Left lobe of liver (tissue), 2 donors: ENCODE results near the gene KIF3C. TPM values are rescaled to one million over a fixed set of nuclear protein-coding genes. Genes with fewer than 3 reads are reported as not detected.
"Not testable (repeated sequence)": the region's sequence is repeated elsewhere in the genome, so short reads cannot be mapped to it uniquely, and the experiment has no call there.

ENCODE experiments used
- ATAC-seq: fragments of 200-7000 bp; cut with Tn5 transposase; one replicate; pipeline ENCODE4 v1.9.1; 2020; ENCODE audit warnings: mild to moderate bottlenecking, moderate library complexity
- DNase-seq: peaks from one replicate; pipeline ENCODE4 v3.0.0-alpha.2; 2020; ENCODE audit warnings: low spot score
- total RNA-seq: library from RNA; stranded (reverse); gene quantifications from one replicate; pipeline ENCODE4 v1.2.1, GENCODE V29; 2021
- donor health status: DM: no; HTN: no; CAD: no; lungs with moderate emphysema.
- donor health status: DM: no; HTN: yes; CAD: no.

The KIF3C gene
- 0.86 TPM for total RNA-seq

DNA sequence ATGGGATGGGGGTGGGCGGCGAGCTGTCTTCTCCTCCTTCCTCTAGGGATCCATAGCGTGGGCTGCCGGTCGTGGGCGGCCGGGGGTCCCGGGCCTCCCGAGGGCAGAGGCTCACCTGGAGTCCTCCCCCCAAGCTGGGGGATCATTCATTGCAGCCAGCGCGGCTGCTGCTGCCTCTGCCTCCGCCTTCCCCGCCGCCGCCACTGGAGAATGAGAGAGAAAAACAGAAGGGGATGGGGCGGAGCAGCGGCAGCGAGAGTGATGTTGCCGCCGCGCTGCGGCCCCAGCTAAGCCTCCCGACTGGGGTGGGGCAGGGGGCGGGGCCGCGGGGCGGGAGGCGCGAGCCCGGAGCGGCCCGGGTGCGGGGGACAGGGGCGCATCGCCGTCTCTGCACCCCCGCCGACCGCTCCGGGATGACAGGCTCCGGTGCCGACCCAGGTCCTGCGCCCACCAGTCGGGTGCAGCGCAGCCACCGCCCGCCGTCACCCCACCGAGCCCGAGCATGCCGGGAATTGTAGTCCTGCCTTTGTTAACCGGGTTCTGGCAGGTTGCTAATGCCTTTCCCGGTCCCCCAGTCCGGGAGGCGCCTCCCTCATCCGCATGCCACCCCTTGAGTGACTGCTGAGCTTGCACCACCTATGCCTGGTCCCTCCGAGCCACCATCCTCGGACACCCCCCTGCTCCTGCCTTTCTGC lies at the start of gene KIF3C:
Gene KIF3C, minus strand, starts transcription at position 225 of the 695 bp plus-strand sequence. CDS start 580 bp downstream, outside the sequence.
- peak; percentile 53 for DNase-seq
- peak; percentile 79 for ATAC-seq

DNA sequence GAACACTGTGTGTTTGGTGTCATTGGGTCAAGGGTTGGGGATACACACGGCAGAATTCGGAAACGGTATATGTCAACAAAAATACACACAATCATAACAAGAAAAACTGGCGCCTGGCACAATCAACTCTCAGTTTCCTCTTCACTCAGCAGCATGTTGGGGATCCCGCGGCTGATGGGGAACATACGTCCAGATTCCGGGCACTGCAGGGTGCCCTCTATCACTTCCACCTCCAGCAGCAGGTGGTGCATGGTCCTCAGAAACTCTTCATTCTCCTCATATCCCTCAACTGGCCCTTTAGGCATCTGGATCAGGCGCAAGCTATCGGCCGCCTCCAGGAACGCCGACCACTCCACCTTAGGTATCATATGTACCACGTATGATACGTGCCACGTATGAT lies 45.8 kb upstream of the KIF3C start:
- not testable (repeated sequence) for DNase-seq, ATAC-seq

DNA sequence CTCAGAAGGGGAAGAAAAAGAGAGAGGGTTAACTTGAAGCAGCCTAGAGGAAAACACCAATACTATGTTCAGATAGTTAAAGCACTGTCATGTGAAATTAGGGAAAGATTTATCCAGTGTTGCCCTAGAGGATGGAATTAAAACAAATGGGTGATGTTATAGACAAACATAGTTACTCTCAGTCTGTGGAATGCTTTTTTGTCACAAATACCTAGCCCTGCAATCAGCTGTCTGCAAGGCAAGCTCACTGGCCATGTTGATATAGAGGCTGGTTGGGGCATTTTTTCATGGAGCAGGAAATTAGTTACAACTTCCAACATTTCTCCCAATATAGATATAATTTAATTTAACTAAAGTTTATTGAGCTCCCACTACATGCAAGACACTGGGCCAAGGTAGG lies 43.2 kb upstream of the KIF3C start:
- ATAC-seq: no peak
- no peak for DNase-seq

DNA sequence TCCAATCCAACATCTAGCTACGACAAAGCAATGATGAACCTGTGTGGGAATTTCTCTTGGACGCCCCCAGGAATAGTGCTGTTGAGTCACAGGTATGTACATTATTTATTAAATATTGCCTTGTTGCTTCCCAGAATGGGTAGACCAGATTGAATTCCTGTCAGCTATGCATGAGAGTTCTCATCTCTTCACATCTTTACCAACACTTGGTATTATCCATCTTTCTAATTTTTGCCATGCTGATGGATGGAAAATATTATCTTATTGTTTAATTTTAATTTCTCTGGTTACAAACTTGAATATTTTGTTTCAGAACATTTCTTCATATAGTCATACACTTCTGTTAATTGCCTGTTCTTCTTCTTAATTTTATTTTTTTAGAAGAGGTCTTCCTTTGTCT lies 42.0 kb upstream of the KIF3C start:
- no peak for ATAC-seq
- DNase-seq: no peak

DNA sequence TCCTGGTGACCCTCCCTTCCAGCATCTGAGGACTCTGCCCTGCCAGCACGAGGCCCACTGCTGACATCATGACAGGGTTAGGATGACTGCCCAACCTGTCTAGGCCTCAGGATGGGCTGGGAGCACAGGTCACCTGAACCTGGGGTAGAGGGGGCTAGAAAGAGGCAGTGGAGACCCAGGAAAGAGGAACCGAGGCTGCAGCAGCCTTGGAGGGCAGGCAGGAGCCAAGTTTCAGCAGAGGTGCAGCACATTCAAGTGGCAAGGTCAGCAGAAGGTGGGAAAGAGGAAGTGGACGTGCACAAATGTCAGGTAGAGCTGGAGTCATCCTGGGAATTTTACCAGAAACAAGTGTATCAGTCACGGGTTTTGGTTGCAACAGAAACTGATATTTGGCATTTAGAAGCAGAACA lies 37.9 kb upstream of the KIF3C start:
- ATAC-seq (no peak), DNase-seq (no peak)

DNA sequence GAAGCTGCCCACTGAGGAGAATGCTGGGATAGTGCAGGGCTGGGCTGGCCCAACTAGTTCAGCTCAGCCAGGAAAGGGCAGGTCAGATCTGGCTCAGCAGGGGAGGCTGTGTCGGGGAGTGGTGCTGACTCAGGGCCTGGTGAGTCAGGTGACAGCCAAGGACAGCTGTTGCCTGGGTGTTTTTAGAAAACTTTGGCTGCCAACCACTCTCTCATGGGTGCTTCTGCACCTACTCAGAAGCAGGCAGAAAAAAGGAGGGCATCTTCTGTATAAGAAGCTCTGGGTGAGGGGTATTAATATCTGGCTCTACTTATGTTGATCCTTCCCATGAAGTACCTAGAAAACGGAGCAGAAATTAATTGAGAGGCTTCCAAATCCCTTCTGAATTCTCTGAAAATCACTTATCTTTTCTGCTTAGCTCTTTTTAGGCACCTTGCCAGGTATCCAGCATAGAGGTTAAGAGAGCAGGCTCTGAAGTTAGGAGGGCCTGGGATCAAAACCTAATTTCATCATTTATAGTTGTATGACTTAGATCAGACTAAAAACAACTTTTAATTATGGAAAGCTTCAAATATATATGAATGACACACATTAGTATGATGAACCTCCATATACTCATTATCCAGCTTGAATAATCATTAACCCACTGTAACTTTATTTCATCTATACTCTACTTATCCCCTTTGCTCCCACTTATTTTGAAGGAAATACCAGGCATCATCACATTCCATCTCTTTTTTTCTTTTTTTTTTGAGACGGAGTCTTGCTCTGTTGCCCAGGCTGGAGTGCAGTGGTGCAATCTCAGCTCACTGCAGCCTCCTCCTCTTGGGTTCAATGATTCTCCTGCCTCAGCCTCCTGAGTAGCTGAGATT lies 36.1 kb upstream of the KIF3C start:
- peak; percentile 99 for ATAC-seq
- DNase-seq: peak; percentile 82

DNA sequence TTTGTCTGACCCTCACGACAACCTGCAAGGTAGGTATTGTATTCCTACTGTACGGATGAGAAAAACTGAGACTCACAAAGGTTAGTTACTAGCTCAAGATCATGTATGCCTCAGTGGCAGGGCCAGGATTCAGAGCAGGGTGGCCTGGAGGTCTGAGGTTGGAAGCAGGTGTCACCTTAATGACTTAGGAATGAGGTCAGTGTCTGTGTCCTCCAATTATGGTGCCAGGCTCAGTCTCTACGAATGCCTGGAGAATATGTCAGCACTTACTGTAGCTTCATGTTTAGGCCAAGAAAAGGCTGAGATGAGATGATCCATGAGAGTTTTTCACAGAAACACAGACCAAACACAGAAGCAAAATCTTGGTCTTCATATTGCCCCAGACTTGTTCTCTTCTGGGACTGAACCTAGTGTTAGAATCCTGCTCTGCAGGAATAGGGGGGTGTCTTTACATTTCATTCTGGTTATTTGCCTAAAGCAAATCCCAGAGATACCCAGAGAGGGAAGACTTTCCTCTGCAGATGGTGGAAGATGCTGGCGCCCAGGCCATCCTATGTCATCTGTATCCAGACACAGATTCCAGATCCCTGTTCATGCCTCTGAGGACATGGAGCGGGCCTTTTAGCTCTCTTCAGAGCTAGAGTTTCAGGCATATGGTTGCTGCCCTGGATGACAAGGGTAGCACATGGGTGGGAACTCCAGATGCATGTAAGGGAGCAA lies 35.3 kb upstream of the KIF3C start:
- DNase-seq (no peak), ATAC-seq (no peak)

DNA sequence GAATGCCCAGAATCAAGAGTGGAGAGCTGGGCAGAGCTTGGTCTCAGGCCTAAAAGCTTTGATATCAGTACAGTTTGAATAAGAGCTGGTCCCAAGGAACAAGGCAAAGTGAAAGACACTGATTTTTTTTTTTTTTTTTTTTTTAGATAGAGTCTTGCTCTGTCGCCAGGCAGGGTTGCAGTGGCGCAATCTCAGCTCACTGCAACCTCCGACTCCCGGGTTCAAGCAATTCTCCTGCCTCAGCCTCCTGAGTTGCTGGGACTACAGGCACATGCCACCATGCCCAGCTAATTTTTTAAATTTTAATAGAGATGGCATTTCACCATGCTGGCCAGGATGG lies 34.4 kb upstream of the KIF3C start:
- not testable (repeated sequence) for DNase-seq, ATAC-seq

DNA sequence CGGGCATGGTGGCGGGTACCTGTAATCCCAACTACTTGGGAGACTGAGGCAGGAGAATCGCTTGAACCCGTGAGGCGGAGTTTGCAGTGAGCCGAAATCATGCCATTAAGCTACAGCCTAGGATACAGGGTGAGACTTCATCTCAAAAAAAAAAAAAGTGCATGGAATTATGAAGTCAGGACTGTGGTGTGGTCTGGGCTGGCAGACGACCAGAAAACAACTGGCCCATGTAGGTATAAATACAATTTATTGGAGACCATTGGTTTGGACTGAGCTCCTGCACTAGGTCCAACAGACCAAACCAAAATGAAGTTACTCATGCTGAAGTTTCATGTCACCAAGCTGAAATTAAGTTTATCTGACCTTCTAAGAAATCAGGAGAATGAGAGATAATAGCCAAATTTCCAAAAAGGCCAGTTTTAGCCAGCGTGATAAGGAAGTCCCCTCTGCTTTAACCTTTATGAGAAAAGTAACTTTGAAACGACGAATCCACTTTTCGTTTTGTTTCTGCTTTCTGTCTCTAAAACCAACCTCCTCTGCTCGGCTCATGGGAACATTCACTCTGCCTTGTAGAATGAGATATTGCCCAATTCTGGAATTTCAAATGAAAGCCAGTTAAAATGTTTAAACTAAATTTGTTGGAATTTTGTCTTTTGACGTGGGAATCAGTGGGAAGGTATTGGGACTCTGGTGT lies 33.9 kb upstream of the KIF3C start:
- ATAC-seq (no peak), DNase-seq (no peak)

DNA sequence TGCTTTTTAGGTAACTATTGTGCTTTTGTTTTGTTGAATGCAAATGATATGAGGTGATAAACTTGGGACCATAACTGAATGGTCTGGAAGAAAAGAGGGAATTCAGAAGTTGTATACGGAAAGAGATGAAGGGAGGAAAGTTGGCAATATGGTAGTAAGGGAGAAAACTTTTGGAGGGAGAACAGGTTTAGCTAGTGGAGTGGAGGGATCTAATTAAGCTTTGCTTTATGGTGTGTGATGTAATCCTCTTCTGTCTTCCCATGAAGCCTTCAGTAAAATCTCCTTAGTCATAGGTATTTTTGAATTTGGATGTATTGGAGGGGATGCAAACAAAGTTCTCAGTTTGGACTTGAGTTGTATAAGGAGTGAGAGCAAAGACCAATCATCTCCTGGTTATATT lies 31.4 kb upstream of the KIF3C start:
- no peak for DNase-seq
- no peak for ATAC-seq

DNA sequence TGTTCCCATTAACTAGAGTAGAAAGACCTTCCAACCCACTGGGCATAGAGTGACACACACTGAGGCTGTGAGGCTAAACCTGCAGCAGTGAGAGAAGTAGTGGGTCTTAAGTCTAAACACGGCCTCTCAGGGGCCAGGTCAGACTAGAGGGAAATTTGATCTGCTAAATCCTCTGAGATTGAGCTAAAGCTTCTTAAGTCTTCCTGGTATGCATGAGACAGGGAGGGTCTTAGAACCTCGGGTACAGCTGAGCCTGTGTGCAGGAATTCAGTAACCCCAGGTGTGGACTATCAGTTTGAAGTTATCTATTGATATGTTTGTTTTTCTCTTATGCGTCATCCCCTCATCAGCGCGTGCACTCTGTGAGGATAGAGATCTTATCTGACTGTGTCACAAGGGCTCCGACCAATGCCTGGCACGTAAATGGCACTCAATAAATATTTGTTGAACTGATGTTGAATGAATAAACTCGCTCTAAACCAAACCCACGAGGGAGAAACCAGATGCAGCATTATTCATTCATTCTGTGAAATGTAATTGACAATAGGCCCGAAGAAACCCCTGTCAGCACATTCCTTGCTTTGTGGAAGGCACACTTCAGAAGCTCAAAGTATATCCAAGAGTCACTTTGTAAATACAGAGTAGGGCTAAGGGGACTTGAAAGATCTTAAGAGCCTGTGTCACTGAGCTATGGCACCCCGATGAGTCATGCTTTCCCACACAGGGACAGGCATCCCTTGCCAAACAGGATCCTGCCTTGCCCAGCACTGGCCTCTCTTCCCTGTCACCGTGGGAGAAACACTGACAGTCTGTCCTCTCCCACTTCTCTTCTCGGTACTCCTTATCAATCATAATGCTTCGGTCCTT lies 29.9 kb upstream of the KIF3C start:
- DNase-seq: peak; percentile 68
- peak; percentile 77 for ATAC-seq

DNA sequence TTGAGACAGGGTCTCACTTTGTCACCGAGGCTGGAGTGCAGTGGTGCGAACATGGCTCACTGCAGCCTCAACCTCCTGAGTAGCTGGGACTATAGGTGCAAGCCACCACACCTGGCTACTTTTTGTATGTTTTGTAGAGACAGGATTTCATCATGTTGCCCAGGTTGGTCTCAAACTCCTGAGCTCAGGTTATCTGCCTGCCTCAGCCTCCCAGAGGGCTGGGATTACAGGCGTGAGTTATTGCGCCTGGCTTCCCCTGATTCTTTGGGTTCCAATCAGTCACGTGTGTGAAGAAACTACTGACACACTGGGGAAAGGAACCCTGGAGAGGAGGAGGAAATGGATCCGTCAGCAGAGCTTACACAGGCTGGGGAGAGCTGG lies 29.3 kb upstream of the KIF3C start:
- no peak for DNase-seq
- ATAC-seq: no peak

DNA sequence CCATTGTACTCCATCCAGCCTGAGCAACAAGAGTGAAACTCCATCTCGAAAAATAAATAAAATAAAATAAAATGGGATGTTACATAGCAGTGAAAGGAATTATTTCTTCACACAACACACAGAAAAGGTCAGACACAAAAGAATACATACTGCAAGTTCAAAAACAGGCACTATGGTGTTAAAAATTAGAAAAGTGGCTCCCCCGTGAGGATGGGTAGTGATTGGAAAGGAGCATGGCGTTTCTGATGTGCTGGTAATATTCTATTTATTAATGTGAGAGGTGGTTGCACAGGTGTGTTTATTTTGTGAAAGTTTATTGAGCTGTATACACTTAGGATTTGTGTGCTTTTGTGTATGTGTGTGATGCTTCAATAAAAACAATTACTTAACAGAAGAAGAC lies 28.6 kb upstream of the KIF3C start:
- no peak for DNase-seq

DNA sequence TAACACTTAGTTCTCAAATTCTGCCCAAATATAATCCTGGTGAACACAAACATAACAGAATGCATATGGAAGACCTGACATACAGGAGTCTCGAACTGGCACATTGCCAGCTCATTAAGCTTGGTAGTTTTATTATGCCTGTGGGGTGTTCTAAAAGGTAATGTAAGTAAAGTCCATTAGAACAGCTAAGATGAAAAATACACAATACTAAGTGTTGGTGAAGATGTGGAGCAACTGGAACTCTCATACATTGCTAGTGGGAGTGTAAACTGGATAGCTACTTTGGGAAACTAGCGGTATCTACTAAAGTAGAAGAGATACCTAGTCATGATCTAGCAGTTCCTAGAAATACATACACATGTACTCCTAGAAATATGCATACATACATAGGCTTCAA lies 27.3 kb upstream of the KIF3C start:
- DNase-seq: no peak
- no peak for ATAC-seq

More for the DNA sequence above, 28.6 kb upstream of the KIF3C start:
- no peak for ATAC-seq

DNA sequence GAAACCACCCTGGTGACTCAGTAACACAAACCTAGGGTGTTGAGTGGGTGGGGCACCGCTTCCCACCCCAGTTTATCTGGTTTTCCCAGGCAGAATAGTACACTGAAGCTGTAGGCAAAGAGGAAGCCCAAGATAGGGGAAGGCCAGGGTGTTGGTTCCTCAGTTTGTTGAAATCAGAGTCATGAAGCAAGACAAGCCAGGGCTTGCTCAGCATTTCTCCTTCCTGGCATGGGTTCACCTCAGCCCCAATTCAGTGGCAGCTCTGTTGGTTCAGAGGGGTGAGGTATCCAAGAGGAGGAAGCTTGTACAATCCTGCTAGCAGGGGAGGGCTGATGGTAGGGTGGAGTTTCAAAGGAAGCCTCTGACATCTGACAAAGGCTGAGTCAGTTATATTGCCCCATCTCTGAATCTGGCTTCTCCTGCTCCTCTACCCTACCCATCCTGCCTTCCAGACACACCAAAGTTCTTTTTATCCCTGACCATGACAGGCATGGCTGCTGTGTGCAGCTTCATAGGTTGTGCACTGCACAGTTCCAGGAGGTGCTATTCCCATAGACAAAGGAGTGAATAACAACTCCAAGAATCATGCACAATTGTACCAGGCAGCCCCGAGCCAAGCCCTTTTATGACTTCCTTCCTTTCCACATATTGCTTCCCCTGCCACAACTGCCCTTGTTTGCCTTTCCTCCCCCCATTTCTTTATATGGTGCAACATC lies 26.7 kb upstream of the KIF3C start:
- peak; percentile 59 for DNase-seq
- ATAC-seq: peak; percentile 52

DNA sequence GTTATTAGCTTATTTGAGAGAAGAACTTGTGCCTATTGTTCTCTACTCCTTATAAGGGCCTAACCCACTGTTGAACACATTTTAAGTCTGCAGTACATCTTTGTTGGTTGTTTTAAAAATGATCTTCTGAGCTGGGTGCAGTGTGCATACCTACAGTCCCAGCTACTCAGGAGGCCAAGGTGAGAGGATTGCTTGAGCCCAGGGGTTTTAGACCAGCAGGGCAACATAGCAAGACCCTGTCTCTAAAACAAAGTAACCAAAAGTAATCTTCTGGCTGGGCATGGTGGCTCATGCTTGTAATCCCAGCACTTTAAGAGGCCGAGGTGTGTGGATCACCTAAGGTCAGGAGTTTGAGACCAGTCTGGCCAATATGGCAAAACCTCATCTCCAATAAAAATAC lies 25.8 kb upstream of the KIF3C start:
- ATAC-seq (no peak), DNase-seq (no peak)

DNA sequence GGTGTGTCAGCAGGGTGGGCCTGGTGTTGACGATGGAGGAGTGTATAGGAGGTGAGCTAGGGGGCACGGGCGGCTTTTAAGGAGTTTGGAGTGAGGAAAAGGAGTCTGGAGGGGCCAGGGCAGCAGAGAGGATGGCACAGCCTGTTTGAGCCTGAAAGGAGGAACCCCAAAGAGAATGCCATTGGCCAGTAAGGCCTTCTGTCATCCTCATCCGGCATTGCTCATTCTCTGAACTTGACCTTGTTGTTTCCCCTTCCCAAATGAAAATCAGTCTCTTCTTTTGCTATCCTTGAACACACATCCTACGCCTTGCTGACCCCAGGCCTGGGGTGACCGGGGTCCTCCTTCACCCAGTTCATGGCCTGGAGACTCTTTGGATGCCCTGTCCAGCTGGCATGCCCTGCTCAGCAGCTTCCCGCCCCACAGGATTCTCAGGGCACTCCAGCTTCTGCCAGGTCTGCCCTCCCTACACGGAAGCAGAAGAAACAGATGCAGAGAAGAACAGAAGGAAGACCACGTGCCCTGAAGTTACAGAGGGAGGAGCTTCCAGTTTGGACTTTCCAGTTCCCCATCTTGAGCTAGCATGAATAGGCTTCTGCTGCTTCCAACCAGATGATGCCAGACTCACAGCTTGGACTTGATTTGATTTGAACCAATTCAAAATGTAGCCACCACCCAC lies 20.5 kb upstream of the KIF3C start:
- ATAC-seq (peak; percentile 28), DNase-seq (no peak)

DNA sequence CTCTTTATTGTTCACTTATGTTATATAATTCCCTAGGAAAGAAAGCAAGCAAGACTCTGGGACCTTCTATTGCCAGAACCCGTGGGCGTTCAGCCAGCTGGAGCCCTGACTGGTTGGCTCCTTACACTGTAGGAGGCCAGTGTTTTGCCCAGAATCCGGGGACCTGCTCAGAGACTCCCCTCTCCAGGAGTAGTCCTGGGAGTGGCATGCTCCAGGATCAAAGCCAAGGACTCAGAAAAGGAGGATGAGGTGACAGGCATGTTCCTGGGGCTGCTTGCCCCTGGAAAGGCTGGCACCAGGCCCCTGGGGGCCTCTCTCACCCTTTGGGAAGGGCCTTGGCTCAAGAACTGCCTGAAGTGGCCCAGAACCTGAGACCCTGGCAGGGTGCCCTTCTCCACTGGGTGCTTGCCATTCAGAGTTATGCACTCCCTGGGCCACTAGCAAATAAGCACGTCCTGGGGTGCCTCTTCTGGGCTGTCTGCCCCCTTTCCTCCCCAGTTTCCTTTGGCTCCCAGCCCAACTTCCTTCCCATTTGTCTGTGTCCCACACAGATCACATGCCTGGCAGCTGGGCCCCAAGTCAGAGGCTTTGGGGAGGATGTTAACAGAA lies 19.6 kb upstream of the KIF3C start:
- DNase-seq: peak; percentile 77
- peak; percentile 71 for ATAC-seq
